Stimulated activated CD4-positive, alpha-beta T cell treated with anti-CD3 and anti-CD28 coated beads, TNF-alpha, amount 100 ng/mL, for 24 hours (primary cell): Measurements from ENCODE around the gene PTPN20.
A peak's percentile ranks its signal among the peaks of the same experiment; 100 is the strongest.

Experiments
- DNase-seq, 3 experiments: peaks; one replicate each; pipeline ENCODE4 v3.0.0-alpha.2; 2020; ENCODE audit warnings: low read depth in 3 of 3

PTPN20 gene

DNA sequence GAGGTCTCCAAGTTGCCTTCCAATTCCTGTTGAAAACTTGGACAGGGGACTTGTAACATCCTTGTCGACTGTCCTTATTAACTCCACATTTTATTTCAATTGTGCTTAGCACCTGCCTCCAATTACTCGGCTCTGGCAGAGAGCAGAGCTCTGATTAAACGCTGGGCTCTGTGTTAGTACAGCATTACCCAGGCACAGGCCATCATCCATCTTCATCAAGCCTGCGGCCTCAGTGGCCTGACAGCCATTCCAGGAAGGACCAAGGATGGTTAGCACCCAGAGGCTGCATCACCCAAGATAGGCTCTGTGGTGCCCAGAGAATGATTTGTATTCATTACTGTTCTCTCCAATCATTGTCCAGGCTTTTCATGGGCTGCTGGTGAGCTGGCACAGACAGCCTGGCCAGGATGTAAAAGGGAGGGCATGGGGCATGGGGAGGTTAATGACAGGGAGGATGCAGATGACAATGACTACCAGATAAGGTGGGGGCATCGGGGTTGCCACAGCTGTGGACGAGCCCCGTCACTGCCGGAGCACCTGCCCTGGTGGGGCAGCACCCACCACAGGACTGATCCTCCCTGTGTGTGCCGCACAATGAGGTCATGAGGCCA lies 123.3 kb downstream of the PTPN20 start:
- no peak for DNase-seq

DNA sequence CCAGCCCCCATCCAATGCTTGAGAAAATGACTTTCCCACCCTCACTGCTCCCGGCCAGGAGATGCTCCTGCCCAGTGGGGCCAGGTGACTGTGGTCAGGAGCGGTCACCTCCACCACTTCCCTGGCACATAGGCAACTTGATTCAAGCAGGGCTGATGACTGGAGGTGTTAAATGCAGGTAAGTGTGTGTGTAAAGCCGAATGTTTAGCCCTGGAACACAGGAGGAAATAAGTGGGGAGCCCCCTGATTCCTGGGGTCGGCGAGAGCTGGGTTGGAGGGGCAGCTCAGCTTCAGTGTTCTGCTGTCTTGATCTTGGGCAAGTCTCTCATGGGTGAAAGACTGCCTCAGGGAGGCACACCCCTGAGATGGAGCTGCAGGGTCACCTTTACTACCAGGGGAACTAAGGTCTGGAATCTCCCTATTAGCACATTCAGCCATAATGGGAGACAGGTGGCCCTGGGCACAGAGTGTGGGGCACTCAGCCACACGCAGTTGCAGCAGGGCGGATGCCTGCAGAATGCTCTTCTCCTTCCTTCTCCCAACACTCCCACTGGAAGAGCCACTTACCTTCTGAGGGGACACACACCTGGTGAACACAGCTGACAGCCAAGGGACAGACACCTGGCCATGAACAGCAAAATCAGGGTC lies 124.1 kb downstream of the PTPN20 start:
- no peak for DNase-seq

DNA sequence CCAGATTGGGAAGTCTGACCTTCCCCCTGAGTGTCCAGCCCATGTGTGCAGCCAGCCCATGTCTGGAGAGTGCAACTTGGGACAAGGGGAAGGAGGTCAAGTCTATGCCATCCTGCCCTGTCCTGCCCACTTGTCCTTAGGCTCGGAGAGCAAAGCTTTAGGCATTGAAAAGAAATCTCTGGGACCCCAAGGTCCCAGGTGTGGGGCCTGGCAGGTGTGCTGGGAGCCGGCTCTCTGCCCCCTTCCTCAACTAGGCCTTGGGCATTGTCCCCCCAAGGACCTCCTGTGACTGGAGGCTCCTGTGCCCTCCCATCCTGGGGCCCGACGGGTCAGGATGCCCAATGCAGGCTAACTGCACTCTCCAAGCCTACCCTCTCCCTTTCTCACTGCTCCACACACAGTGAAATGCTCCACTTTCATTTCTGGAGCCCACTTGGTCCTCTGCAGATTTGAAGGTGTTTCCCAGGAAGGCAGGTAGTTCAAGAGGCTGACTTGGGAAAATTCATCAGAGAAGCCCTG lies 124.7 kb downstream of the PTPN20 start:
- DNase-seq = no peak

DNA sequence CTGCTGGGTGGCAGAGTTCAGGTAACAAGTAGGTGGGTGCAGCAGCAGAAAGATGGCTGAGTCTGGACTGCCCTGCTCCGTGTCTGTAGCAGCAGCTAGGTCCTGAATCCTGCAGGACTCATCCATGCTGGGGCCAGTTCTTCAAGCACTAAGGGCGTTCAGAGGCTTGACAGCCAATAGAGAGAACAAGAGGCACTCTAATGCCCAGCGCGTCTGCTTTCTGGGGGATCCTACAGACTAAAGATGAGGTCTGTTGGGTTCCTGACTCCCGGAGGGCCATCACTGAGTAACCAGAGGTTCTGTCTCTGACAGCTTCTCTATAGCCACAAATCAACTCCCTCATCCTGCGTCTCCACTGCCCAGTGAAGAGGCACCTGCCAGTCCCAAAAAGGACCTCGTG lies 125.5 kb downstream of the PTPN20 start:
- no peak for DNase-seq

DNA sequence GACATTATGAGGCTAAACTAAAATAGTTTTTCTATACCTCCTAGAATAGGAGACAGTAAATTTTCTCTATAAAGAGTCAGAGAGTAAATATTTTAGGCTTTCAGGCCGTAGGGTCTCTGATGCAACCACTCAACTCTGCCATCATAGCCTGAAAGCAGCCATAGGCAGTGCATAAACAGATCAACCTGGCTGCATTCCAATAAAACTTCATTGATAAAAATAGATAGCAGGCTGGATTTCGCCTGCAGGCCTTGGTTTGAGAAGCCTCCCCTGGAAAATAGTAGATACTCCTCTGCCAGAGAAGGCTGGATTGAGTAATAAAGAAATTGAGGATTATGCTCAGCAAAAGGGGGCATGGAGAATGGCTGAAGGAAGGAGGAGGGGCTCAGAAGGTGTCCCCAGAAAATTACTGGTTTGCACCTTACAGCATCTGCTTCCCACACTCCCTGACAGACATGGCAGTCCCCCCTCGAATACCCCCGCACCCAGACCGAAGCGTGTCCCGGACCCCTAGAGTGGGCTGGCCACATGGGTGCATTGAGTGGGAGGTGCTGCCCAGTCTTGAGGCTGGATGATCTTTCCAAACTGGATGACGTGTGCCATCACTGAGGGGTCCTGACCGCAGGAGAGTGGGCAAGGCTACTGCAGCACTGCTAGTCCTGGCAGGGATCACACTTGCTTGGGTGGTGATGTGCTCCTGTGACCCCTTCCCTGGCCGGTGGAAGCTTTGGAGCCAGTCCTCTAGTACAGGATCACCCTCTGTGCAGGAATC lies 126.6 kb downstream of the PTPN20 start:
- no peak for DNase-seq

DNA sequence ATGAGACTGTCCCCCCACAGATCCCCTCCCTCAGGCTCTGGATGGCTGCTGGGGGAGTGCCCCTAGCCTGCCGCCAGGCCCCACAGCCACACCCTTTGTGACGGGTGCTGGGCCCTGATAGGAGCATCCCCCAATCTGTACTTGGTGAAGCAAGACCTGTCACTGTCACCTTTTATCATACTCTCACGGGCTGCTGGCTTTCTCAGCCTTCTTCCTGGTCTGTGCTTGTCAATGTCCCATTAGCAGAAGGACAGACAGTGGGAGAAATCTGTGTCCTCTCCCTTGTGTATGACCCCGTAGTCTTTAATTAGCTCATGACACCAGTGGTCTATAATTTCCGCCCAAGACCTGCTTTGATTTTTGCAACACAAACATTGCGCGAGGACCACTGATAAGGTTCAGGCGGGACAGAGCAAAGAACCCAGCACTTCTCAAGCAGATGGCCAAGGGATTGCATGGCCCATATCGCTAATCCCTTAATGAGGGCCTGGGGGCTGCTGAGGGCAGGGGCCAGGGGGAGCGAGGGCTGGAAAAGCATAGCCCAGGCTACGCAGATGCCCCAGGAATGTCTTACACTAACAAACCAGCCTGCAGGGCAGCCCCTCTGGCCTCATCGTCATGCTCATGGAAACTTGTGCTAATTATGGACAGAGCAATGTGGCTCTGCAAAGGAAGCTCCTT lies 127.8 kb downstream of the PTPN20 start:
- no peak for DNase-seq

DNA sequence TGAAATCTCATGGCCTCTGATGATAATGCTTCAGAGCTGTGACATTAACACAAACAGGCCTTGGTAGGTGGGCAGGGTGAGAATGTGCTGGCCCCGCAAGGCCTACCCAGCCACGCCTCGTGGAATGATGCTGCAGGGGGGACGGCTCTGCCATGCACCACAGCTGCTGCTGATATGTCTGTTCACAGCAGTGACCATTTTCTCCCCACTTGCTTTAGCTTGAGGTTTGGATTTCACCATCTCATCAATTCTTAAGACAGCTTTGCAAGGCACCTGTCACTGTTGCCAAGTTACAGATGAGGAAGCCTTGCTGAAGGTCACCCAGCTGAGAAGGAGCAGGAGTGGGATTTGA lies 128.3 kb downstream of the PTPN20 start:
- no peak for DNase-seq

DNA sequence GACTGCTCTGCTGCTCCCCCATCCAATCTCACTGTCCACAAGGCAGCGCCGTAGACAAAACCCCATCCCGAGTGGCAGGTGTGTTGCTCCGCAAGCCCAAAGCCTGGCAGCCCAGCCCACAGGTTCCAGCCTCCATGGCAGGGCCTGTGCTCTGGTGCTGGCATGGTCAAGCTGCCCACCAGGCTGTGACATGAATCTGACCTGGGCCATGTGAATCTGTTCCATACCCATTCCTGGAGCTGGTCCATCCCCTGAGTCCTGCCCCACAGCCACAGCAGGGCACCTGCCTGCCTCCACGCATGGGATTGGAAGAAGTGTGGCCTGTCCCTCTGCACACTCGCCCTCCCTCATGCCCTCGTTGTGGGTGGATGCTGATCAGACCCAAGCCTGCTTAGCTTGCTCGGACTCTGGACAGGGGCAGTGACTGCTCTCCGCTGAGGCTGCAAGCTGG lies 128.8 kb downstream of the PTPN20 start:
- no peak for DNase-seq

DNA sequence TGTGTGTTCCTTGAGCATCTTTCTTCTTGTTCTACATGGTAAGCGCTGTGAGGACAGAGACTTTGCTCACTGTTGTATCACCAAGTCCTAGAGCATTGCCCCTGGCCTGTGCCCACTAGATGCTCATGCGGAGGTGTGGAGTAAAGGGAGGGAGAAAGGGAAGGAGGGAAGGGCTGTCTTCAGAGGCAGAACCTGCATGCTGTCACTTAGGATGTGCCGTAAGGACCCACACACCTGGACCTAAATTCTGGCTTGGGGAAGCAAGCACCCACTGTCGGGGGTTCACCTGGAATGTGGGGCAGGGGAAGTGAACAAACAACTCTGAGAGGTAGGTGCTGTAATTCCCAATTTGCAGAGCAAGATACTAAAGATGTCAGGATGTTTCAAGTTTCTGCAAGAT lies 129.5 kb downstream of the PTPN20 start:
- no peak for DNase-seq

DNA sequence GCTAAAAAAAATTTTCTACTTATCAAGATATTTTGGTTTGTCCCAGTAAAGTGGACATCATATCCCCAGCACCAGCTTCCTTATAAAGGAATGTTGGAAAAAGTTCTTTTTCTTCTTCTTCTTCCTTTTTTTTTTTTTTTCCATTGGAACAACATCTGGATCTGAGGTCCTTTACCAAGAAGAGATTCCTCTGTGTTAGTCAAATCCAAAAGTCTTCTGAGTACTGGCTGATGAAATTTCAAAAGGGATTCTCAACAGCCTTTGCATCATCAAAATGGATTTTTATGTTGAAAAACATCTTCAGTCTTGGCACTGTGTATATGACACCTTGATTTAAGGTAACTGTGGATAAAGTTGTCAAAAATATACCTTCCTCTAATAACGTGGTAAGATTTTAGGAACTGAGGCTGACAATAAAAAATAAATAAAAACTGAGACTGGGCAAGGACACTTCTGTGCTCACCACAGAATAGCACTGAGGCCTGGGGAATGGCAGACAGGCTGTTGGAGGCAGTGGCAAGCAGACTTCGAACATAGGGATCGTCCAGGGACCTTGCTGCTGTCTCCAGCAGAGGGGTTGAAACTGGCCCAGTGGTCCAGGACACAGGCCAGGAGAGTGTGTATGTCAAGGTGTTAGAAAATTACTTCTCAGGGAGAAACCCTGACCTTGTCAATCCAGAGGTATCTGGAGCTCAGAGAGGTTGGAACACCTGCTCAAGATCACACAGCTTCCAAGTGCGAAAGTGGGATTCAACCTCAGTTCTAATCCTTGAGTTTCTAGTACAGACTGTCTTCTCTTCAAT lies 130.4 kb downstream of the PTPN20 start:
- DNase-seq = no peak

DNA sequence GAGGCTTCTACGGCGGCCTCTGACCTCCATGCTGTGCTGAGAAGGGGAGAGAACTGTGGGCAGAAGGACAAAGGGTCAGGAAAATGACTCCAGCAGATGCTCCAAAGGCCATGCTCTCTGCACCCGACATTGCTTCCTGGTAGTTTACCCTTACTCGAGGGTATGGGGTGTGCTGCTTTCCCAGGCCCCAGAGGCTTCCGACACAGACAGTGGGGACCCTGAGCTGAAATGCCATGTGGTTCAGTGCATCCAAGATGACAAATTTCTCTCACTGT lies 130.9 kb downstream of the PTPN20 start:
- no peak for DNase-seq

DNA sequence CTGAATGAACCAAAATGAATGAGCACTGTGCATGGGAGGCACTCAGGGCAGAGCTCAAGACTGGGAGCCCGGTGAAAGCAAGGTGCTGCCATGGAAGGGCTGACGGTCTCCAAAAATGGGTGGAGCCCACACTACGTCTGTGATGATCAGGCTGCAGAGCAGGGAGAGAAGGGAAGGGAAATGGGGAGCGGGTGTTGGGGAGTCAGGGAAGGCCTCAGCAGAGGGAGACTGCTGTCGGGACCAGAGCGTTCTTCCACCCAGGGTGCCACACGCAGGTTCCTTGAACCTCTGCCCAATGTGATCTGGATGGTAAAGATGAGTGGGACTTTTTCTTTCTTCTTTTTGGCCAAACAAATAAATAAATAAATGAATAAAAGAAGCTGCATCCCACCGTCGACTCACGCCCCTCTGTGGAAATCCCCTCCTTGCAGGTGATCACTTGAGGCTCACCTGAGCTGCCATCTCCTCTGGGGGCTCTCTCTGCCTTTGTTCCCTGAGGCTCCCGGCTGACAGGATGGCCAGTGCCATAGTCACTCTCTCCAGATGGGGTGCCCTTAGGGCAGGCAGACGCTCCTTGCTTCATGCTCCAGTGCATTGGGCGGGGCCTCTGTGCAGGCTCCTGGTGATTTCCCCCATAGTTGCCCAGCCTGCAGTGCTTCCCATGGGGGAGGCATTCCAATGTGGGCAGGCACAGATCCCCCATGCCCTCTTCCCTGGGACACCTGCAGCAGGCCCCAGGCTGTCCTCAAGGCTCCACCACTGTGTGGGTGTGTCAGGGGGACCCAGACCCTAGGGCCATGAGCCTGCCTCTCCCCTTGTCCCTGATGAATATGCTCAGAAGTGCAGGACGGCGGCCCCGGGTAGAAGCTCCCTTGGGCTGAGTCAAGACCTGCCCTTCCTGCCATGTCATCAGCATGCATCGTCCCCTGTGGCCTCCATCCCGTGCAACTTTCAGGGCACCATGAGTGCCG lies 131.8 kb downstream of the PTPN20 start:
- DNase-seq = no peak

DNA sequence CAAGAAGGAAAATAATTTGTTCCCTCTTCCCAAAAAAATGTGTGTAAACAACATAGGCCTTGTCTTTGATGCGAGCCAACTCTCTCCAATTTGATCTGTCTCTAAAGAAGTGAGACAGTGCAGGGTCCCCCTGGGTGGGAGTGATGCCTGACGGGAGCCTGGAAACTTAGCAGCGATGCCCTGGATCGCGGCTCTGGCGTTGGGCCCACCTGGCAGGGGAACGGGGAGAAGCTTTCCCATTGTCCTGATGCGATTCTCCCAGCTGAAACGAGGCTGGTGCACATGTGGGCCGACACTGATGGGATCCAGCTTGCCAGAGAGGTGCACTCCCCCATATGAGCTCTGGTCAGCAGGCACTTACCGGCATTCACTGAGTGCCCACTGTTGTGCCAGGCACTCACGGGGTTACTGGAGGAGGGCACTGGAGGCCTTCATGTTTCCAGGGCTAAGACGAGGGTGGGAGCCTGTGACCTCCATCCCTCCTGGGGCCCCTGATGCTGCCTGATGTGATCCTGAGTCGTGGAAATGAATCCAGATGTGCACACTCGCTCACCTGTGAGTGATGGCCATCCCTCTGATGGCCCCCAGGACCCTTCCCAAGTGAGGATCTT lies 132.8 kb downstream of the PTPN20 start:
- DNase-seq = no peak

DNA sequence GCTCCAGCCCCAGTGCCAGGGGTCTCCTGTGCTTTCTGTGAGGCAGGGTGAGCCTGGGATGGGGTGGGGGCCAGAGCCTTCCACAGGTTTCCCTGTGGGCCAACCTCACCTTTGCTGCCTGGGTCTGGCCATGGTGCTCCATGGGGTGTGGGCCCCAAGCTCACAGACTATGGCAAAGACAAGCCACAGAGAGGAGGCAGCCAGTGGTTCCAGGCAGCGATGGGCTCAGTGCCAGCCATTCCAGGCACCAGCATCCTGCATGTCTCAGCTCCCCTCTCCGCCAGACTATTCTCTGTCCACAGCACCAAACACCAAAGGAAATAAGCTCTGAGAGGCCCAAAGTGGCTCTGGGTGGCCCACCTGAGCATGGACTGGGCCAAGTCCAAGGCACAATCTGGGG lies 133.5 kb downstream of the PTPN20 start:
- no peak for DNase-seq

DNA sequence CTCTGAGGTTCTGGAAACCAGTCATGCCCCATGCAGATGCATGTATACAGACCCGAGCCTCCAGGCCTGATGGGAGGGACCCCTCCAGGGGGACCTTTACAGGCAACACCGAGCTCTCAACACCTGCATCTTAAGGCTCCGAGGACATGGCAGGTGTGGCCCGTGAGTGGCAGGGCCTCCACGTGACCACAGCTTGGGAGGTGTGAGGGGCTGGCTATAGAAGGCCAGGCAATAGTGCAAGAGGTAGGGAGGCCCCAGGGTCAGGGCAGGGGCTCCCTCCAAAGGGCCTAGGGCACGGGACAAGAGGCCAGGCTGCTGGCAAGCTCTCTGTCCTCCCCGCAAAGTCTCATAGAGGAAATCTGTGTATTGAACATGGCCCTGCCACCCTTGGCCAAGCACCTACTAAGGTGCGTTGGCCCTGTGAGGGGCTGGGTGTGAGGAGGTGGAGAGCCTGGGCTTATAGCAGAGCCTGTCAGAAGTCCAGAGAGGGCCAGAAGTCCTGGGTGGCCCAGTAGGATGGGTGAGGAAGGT lies 134.2 kb downstream of the PTPN20 start:
- DNase-seq = no peak

DNA sequence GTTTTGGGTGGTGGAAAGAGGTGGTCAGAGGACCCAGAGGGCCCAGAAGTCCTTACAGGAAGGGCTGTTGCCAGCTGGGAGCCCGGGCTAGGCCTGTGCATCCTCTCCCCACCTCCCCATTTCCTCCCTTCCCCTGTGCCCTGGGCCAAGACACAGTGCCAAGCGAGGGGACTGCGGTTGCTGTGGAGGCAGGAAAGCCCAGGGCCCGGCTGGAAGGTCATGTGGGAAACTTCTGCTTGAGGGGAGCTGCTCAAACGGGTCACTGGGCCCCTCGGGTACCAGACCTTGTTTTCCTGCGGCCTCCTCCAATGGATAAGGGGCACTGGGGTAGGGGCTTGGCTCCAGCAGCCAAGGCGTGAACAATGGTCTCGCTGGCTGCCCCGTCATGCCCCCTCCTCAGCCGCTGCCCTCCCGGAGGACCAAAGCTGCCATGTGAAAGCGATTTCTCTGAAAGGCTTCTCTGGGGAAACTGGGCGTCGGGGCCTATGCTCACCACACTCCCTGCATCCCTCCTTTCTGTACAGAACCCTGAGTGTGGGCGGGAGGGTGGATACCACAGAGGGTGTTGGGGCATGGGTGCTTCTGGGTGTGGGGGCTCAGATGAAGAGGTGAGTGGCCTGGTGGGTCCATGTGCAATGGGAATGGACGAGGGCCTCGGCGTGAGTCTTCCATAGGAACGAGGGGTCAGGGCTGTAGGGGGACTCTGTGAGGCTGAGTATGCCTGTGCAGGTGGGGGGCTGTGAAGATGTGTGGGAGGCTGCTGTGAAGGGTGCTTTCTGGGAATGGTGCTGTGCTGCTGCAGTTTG lies 135.3 kb downstream of the PTPN20 start:
- DNase-seq = no peak

DNA sequence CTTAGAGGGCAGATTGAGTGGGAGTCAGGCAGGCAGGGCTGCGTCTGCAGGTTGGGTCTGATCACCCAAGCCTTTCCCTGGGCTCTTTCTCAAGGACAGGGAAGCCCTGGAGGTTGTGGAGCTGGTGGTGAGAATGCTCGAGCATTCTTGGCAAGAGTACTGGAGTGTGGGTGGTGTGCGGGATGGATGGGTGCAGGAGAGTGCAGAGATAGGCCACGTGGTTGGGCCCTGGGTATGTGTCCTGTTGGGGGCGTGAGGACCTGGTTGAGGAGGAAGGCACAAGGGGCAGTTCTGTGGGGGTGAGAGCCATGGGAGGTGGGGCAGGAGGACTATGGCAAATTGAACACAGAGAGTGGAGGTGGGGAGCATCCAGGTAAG lies 135.9 kb downstream of the PTPN20 start:
- no peak for DNase-seq

DNA sequence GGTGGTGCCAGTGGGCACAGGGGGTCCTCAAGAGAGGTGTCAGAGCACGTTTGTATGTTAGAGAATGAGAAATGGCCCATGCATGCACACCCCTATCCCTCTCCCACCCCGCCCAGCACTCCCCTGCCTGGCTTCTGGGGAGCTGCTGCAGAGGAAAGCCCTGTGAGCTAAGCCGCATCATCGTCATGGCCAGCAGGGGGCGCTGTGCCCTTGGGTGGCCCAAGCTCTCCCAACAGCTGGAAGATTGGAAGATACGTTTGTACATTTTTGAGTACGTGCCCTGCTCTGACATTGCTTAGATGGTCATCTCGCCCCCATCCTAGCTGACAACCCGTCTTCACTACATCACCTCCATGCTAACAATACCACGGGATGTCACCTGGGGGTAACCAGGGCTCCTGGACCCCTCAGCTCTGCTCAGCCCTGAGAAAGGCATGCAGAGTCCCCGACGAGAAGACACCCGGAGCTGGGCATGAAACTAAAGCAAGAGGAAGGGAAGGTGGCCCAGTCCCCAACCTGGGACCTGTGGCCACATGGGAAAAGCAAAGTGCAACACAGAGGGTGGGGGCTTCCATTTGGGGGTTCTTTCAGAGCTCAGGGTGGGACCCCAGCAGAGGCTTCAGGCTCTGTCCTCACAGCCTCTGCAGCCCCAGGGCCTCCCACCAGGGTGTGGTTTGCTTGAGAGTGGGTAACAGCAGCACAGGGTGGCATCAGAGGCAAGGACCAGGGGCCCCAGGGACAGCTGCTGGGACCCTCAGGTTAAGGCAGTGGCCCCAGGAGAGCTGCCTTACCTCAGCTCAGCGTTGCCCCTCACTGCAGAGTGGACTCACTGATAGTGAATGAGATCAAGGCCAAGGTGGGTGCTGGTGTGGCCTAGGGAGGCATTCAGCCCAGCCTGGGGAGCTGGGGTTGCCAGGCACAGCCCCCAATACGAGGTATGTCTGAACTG lies 136.6 kb downstream of the PTPN20 start:
- peak; percentile 61 to 83 (median 69) for DNase-seq
